HG03558 (cell line): ENCODE results near the gene BAIAP3.

Source experiments
- ATAC-seq: cut with Tn5 transposase; IDR thresholded peaks from one replicate; pipeline ENCODE4 v1.9.1; 2021; ENCODE audit warnings: moderate number of reproducible peaks; ENCODE audit not compliant: unreplicated experiment; ENCODE audit errors: extremely low read depth

Gene BAIAP3

GRCh38 chr16:1362807-1363206, 29.4 kb downstream of the BAIAP3 start:
- ATAC-seq: no peak

- no peak for ATAC-seq
Observed at GRCh38 chr16:1363501-1364041, 30.1 kb downstream of the BAIAP3 start.

DNA sequence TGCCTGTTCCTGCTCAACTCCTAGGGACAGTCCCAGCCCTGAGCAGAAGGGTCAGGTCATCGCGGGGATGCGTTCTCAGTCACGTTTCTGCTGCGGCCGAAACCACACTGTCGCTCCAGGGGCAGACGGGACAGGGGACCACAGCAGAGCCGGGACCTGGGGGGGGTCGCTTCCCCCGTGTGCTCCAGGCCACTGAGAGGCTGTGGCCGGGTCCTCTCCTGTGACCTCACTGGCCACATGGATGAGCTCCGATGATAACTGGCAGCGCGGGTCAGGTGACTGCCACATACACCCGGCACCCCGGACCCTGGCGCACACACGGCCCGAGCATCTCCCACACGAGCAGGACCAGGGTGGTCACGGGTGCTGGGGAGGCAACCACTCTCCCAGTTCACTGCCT, 31.1 kb downstream of the BAIAP3 start:
- ATAC-seq: no peak

DNA sequence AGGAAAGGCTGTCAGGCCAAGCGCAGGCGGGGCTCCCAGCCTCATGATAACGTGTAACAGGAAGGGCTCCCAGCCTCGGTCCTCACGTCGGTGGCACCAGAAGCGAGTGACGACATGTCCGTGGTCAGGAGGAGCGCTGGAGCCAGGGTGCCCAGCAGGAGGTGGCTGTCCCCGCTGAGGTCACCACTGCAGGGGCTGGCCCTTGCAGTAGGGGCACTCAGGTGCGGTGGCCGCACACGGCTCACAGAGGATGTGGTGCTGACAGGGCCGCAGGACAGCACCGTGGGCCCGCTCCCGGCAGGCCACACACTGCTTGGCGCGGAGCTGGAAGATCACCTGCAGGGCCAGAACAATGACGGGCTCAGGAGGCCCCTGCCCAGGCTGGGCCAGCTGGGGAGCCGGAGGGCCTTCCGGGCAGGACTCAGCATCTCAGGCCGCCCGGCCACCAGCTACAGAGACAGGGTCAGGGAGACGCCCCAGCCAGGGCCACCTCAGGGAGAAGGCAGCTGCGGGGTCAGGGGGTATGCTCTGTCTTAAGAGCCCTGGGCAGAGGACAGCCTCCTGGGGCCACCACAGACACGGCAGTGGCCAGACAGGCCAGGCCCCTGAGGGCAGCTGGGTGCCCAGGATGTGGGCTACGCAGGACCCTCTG, 32.7 kb downstream of the BAIAP3 start:
- ATAC-seq: no peak

- no peak for ATAC-seq
Observed at GRCh38 chr16:1366712-1367299, 33.4 kb downstream of the BAIAP3 start.

DNA sequence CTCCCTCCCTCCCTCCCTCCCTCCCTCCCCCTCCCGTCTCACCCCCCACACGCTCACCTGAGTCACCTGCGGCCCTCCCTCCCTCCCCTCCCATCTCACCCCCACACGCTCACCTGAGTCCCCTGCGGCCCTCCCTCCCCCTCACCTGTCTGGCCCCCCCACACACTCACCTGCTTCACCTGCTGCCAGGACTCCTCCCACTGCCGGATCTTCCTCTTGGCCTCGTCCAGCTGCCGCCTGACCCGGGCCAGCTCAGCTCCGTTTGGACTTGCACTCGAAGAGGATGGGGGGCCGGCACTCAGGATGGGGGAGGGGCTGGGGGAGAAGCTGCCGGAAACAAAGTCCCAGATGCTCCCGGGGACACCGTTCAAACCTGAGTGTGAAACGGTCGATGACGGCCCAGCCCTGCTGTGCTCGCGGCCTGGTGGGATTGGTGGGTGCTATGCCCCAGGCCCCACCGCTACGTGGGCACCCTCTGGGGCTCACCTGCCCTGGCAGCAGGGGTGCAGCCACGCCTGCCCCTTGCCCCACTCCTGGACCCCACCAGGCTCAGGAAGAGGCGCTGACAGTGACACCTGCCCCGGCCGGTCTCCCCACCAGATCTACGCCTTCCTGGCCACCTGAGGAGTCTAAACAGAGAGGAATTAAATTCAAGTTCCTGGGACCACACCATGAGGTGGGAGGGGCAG, 34.2 kb downstream of the BAIAP3 start:
- no peak for ATAC-seq

GRCh38 chr16:1371054-1371978, 37.9 kb downstream of the BAIAP3 start:
- ATAC-seq: no peak

- no peak for ATAC-seq
Observed at GRCh38 chr16:1372292-1372950, 39.0 kb downstream of the BAIAP3 start.

GRCh38 chr16:1374418-1375297, 41.2 kb downstream of the BAIAP3 start:
- ATAC-seq: no peak

- no peak for ATAC-seq
Observed at GRCh38 chr16:1375298-1375640, 41.8 kb downstream of the BAIAP3 start.

GRCh38 chr16:1375741-1376410, 42.4 kb downstream of the BAIAP3 start:
- no peak for ATAC-seq

DNA sequence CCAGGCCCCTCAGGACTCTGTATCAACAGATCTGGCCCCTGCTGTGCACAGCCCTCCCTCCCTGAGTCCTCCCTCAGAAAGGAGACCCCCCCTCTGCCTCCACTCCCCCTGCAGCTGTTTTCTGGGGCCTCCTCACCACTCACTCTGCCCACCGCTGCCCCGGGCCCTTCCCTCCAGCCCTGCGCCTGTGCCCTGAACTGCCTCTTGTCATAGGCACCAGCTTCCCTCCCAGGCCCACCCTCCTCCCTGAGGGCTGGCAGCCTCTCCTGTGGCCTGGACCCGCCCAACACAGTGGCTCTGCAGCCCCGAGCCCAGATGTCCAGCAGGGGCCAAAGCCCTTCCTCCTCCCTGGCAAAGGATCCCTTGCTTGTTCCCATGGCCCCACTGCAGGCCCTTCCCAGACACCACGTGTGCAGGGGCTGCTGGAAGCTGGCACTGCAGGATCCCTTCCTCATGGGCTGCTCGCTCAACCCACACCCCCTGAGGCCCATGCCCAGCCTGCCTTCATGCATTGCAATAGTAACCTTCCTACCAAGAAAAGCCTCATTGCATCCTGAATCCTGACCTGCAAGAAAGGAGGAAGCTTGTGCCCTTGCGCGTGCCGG, 44.1 kb downstream of the BAIAP3 start:
- no peak for ATAC-seq

GRCh38 chr16:1378087-1378803, 44.8 kb downstream of the BAIAP3 start:
- ATAC-seq: no peak

DNA sequence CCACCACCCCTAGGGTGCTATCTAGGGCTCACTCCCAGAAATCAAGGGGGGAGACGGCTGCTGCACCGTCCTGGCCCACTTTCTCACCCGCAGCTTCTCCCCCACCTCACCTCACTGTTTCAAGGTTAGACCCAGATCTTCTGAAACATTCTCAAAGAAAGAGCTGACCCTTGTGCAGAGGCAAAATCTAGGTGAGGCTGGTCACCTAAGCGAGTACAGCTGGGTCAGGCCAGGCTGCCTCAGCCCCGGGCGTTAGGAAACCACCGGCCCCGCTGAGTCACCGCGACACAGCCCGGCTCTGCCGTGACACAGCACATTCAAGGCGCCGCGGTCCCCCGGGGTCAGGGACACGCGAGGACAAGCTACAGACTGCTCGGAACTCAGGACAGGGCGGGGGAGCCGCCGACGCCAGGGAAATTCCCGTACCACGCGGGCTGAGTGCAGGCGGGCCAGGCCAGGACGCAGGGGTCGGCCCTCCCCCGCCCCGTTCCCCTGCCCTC, 45.4 kb downstream of the BAIAP3 start:
- ATAC-seq: no peak

- no peak for ATAC-seq
Observed at GRCh38 chr16:1379304-1380076, 46.0 kb downstream of the BAIAP3 start.

DNA sequence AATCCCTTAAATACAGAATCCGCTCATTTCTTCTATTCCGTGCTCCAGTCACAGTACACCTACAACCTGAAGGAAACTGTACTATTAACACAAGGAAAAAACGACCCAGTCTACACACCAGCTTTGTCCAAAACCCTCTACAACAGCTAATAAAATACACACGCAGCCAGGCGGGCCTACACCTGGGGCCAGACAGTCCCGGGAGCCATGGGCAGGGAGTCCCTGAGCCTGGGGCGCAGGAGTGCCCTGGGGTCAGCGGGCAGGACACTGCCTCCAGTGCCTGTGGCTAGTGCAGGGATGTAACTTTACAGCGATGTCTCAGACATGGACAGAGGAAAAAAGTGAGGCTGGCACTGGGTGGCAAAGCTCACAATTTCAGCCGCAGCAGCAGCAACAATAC, 46.8 kb downstream of the BAIAP3 start:
- ATAC-seq: no peak
